Endodermal cell (in vitro differentiated cells): ENCODE measurements around the gene TBX15. TPM values are rescaled to one million over a fixed set of nuclear protein-coding genes. Genes with fewer than 3 reads are reported as not detected.

Source experiments
- DNase-seq: peaks from one replicate; pipeline ENCODE4 v3.0.0-alpha.2; 2017
- H3K27ac ChIP-seq: 2 replicates; pipeline ENCODE4 v1.5.1; 2013; ENCODE audit warnings: mild to moderate bottlenecking, low read depth, low read length, moderate library complexity
- H3K27me3 ChIP-seq: 2 replicates; pipeline ENCODE4 v1.6.1; 2013; ENCODE audit warnings: mild to moderate bottlenecking, low read length, moderate library complexity; ENCODE audit not compliant: insufficient read depth, control insufficient read depth, poor library complexity, severe bottlenecking
- H3K36me3 ChIP-seq: 2 replicates; pipeline ENCODE4 v1.7.0; 2013; ENCODE audit warnings: mild to moderate bottlenecking, low read length, moderate library complexity; ENCODE audit not compliant: control insufficient read depth, insufficient read depth
- H3K4me1 ChIP-seq: one replicate; pipeline ENCODE4 v1.7.0; 2013; ENCODE audit warnings: low read length; ENCODE audit not compliant: control insufficient read depth, insufficient read depth
- H3K4me3 ChIP-seq: 2 replicates; pipeline ENCODE4 v1.5.1; 2013; ENCODE audit warnings: mild to moderate bottlenecking, low read length, moderate library complexity
- H3K9ac ChIP-seq: 2 replicates; pipeline ENCODE4 v1.6.1; 2013; ENCODE audit warnings: mild to moderate bottlenecking, low read length, moderate library complexity; ENCODE audit not compliant: poor library complexity, severe bottlenecking; ENCODE audit errors: extremely low read depth
- H3K9me3 ChIP-seq: 2 replicates; pipeline ENCODE4 v1.6.1; 2013; ENCODE audit warnings: mild to moderate bottlenecking, low read length, moderate library complexity; ENCODE audit not compliant: control insufficient read depth
- H3K27ac Mint-ChIP-seq: 2 replicates; pipeline ENCODE4 v1.8.0; 2020; ENCODE audit warnings: mixed read lengths
- H3K27me3 Mint-ChIP-seq: 2 replicates; pipeline ENCODE4 v1.8.0; 2021; ENCODE audit warnings: mild to moderate bottlenecking, mixed read lengths; ENCODE audit not compliant: insufficient read depth
- H3K36me3 Mint-ChIP-seq: 2 replicates; pipeline ENCODE4 v1.8.0; 2020; ENCODE audit warnings: low read depth, mixed read lengths
- H3K4me1 Mint-ChIP-seq: 2 replicates; pipeline ENCODE4 v1.8.0; 2020; ENCODE audit warnings: mixed read lengths
- H3K4me3 Mint-ChIP-seq: 2 replicates; pipeline ENCODE4 v1.8.0; 2020; ENCODE audit warnings: mild to moderate bottlenecking, moderate library complexity, mixed read lengths
- H3K9me3 Mint-ChIP-seq: 2 replicates; pipeline ENCODE4 v1.8.0; 2020; ENCODE audit warnings: mild to moderate bottlenecking, mixed read lengths
- WGBS, 2 experiments: methylation state at CpG; one replicate each; pipeline versions ENCODE4 v1.1.5 to v1.1.7; 2013; ENCODE audit warnings: missing lambda C conversion rate in 2 of 2, mixed read lengths in 1 of 2; ENCODE audit not compliant: insufficient coverage in 1 of 2, insufficient read length in 1 of 2; 5-methylcytosine and 5-hydroxymethylcytosine counted together
- total RNA-seq, 2 donors: library from RNA; stranded (reverse); fragmentation: NEBNext Ultra II Directional in 1 of 2; extraction: Animal tissue kit (Norgen Biotek cat#: 25700) in 1 of 2; gene quantifications; 2 replicates in 1 of 2; 3 replicates in 1 of 2; pipeline ENCODE4 v1.2.1, GENCODE V29; 2021
- TF ChIP-seq, protein P1 (sequence below): fragments of 200-600 bp; sonication (generic); conservative IDR thresholded peaks from 2 replicates; pipeline ENCODE4 v1.5.0; 2021; ENCODE audit warnings: antibody characterized with exemption, mild to moderate bottlenecking

The TBX15 gene
- total RNA-seq, 2 donors from 2014 or later = 0.09 TPM; not detected in 1

DNA sequence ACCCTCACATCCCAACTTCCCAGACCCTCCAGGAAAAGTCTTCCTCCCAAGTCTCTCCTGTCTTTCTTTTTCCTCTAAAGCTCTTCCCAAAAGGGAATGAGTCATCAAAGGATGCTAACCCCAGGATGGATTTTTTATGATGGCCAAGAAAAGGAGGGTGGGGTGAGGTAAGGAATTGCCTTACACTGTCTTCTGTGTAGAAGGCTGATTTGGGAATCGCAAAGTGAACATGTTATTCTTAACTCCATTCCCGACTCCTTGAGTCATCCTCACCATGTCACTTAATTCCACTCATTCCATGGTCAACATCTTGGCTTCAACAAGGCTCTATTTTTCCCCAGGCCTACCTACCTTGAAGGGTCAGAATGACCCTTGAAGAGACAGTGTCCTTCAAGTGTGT is 44.0 kb downstream of the TBX15 start:
- no peak for DNase-seq
- TF ChIP-seq, protein P1, sequence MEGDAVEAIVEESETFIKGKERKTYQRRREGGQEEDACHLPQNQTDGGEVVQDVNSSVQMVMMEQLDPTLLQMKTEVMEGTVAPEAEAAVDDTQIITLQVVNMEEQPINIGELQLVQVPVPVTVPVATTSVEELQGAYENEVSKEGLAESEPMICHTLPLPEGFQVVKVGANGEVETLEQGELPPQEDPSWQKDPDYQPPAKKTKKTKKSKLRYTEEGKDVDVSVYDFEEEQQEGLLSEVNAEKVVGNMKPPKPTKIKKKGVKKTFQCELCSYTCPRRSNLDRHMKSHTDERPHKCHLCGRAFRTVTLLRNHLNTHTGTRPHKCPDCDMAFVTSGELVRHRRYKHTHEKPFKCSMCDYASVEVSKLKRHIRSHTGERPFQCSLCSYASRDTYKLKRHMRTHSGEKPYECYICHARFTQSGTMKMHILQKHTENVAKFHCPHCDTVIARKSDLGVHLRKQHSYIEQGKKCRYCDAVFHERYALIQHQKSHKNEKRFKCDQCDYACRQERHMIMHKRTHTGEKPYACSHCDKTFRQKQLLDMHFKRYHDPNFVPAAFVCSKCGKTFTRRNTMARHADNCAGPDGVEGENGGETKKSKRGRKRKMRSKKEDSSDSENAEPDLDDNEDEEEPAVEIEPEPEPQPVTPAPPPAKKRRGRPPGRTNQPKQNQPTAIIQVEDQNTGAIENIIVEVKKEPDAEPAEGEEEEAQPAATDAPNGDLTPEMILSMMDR = no peak
- Histone ChIP-seq H3K9ac (no peak overlapping the region), H3K4me3 (no peak overlapping the region), H3K27me3 (no peaks in the 10 kb centered on the region), H3K4me1 (no peaks in the 10 kb centered on the region), H3K27ac (no peak overlapping the region), H3K36me3 (no peaks in the 10 kb centered on the region), H3K9me3 (peaks cover 6% of the 10 kb centered on the region)
- H3K9me3 Mint-ChIP-seq = no peaks in the 10 kb centered on the region
- peaks cover 3% of the 10 kb centered on the region for H3K4me1 Mint-ChIP-seq
- no peaks in the 10 kb centered on the region for H3K27me3 Mint-ChIP-seq
- H3K36me3 Mint-ChIP-seq = no peaks in the 10 kb centered on the region
- 86 to 97% methylated on average over 1 to 2 of the region's 2 CpGs for WGBS, 2 experiments
- no peak overlapping the region for H3K27ac Mint-ChIP-seq
- H3K4me3 Mint-ChIP-seq = no peak overlapping the region

DNA sequence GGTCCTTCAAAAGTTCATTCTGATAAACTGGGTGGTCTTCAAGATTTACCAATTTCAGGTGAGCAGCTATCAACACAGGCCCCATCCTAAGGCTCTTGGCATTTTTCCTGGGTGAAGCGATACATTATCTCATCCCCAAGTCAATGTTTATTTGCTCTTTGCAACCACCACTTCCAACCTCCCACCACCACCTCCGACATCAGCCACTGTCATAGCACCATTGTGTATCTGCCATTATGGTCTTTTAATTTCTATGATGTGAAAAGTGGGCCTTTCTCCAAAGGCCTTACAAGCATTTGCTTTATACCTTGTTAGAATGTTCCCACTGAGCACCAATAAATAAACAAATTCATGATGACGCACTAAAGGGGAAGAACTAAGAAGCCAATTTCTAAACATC is 47.2 kb downstream of the TBX15 start:
- Mint-ChIP-seq H3K36me3 (no peaks in the 10 kb centered on the region), H3K4me1 (peaks cover 3% of the 10 kb centered on the region), H3K9me3 (no peaks in the 10 kb centered on the region), H3K4me3 (no peak overlapping the region), H3K27me3 (no peaks in the 10 kb centered on the region), H3K27ac (no peak overlapping the region)
- Histone ChIP-seq H3K27me3 (no peaks in the 10 kb centered on the region), H3K27ac (no peak overlapping the region), H3K4me1 (no peaks in the 10 kb centered on the region), H3K4me3 (no peak overlapping the region), H3K9me3 (no peaks in the 10 kb centered on the region), H3K9ac (no peak overlapping the region), H3K36me3 (no peaks in the 10 kb centered on the region)
- TF ChIP-seq, protein P1 = no peak
- no peak for DNase-seq
- WGBS, 2 experiments = 73 to 100% methylated on average over 1 to 3 of the region's 3 CpGs

DNA sequence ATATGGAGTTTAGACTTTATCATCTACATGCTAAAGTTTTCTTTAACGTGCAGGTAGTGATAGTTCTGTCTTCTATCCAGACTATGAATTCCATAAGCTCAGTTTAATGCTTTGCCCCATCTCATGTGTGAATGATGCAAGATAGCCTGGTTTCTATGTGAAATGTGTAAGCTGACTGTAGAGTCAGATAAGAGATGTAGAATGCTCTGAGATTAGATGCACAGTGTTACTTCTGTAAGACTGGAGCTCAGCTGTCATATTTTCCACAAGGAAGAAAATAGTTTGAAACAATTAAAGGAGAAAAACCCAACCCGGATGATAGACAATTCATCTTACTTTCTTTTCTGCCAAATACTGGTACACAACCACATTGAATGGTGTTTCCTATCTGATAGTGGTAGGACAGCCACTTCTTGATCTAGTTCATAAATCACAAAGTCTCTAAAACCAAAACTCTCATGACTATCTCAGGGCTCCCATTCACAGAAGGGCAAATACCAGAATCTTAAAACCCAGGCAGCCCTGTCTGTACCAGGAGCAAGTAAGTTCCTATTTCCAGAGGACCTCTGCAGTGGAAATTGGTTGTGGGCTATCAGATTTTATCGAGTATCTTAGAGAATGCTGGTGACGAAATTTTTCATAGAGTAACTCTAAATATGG is 50.6 kb downstream of the TBX15 start:
- Histone ChIP-seq H3K9me3 (no peaks in the 10 kb centered on the region), H3K27ac (no peak overlapping the region), H3K36me3 (no peaks in the 10 kb centered on the region), H3K4me3 (no peak overlapping the region), H3K27me3 (no peaks in the 10 kb centered on the region), H3K4me1 (no peaks in the 10 kb centered on the region), H3K9ac (no peak overlapping the region)
- Mint-ChIP-seq H3K36me3 (no peaks in the 10 kb centered on the region), H3K9me3 (no peaks in the 10 kb centered on the region), H3K4me1 (no peaks in the 10 kb centered on the region), H3K4me3 (no peak overlapping the region), H3K27ac (no peak overlapping the region), H3K27me3 (no peaks in the 10 kb centered on the region)
- no peak for DNase-seq
- TF ChIP-seq, protein P1 = no peak
- 93 to 95% methylated on average over 2 to 4 of the region's 4 CpGs for WGBS, 2 experiments
